Pancreas (tissue), 10 donors: ENCODE results near the gene ANXA8L1. TPM values are rescaled to one million over a fixed set of nuclear protein-coding genes. Genes with fewer than 3 reads are reported as not detected.
"Not testable (repeated sequence)": the region's sequence is repeated elsewhere in the genome, so short reads cannot be mapped to it uniquely, and the experiment has no call there.

ENCODE experiments used
- ATAC-seq, 4 donors: fragments of 200-7000 bp; cut with Tn5 transposase; one replicate each; pipeline versions ENCODE4 v1.8.0 to v1.9.1; 2020; ENCODE audit warnings: mild to moderate bottlenecking in 4 of 4, moderate library complexity in 4 of 4
- DNase-seq, 6 donors: peaks; one replicate each; pipeline ENCODE4 v3.0.0-alpha.2; 2020
- FAIRE-seq: peaks from 2 replicates; lab custom pipeline; 2012; peaks lifted over from hg19 to GRCh38; lab: Jason Lieb, UNC
- H3K27ac ChIP-seq, 4 donors: fragments of 200-600 bp; sonication (generic); 1 replicate in 3 of 4; 2 replicates in 1 of 4; pipeline versions ENCODE4 v1.5.0 to v1.8.0; 2020
- H3K27me3 ChIP-seq, 4 donors: fragments of 200-600 bp; one replicate each; pipeline ENCODE4 v1.8.0; 2021
- H3K36me3 ChIP-seq, 3 donors: fragments of 200-600 bp; sonication (generic) in 1 of 3; one replicate each; pipeline versions ENCODE4 v1.5.0 to v1.8.0; 2020 to 2021
- H3K4me1 ChIP-seq, 3 donors: fragments of 200-600 bp; one replicate each; pipeline ENCODE4 v1.8.0; 2021
- H3K4me3 ChIP-seq, 4 donors: fragments of 200-600 bp; sonication (generic) in 2 of 4; one replicate each; pipeline versions ENCODE4 v1.5.0 to v1.8.0; 2020 to 2021
- H3K9me3 ChIP-seq, 4 donors: fragments of 200-600 bp; one replicate each; pipeline ENCODE4 v1.8.0; 2021
- CTCF ChIP-seq, 4 donors: fragments of 200-600 bp; sonication (generic) in 3 of 4; IDR thresholded peaks; one replicate each; pipeline versions ENCODE4 v1.5.0 to v1.8.0; 2021; ENCODE audit warnings: antibody characterized with exemption in 4 of 4
- WGBS, 2 donors: extraction: QIAGEN DNeasy Blood & Tissue Kit; methylation state at CpG; one replicate each; pipeline ENCODE4 v1.1.7; 2013; 5-methylcytosine and 5-hydroxymethylcytosine counted together
- intact Hi-C, 3 donors: fragments of 100-400 bp; cut with DNase I; formaldehyde crosslinking; loops; one replicate each; pipeline versions ENCODE4 v1.11.1 to v1.14.2; 2022
- polyA plus RNA-seq, 2 donors: library from polyadenylated mRNA; stranded (reverse); fragments of 200-250 nt; gene quantifications; one replicate each; pipeline ENCODE4 v1.2.3, GENCODE V29; 2013
- total RNA-seq, 6 donors: library from RNA; stranded (reverse); fragmentation: NEBNext Ultra II Directional in 4 of 6; extraction: Animal tissue kit (Norgen Biotek cat#: 25700) in 4 of 6; gene quantifications; one replicate each; pipeline versions ENCODE4 v1.2.1 to v1.2.4, GENCODE V29; 2021 to 2023
- donor health status: healthy with polysubstance abuse.
- donor health status: DM: no; HTN: no; CAD: no; lungs with moderate emphysema.
- donor health status: DM: no; HTN: no; CAD: no.
- donor health status: control.
- donor health status: control.
- donor health status: Bipolar disorder and iron deficiency.
- donor health status: DM: yes; HTN: yes; CAD: no.
- donor health status: DM: no; HTN: no; CAD: no.
- donor health status: DM: no; HTN: no; CAD: no.
- donor health status: DM: yes; HTN: yes; CAD: no.

ANXA8L1 gene
- total and polyA plus RNA-seq, 8 donors, result 0.12 to 1.2 (median 0.19) TPM; not detected in 5

GRCh38 chr10:46329690-46330016, 45.9 kb upstream of the ANXA8L1 start:
- 72% methylated on average over 8 of the region's 8 CpGs for WGBS, 2 donors
- FAIRE-seq (no peak), DNase-seq (peak in 1 of 6 donors; percentile 38), ATAC-seq (no peak)
- H3K9me3 ChIP-seq, result no peaks in the 10 kb centered on the region
- no peaks in the 10 kb centered on the region for H3K4me1 ChIP-seq
- no peak for TF ChIP-seq CTCF (IDR thresholded peaks at IDR 0.05)
- H3K27ac ChIP-seq, result no peak overlapping the region
- H3K36me3 ChIP-seq, result no peaks in the 10 kb centered on the region
- intact Hi-C loops, result no loop called here
- H3K27me3 ChIP-seq, result no peaks in the 10 kb centered on the region
- H3K4me3 ChIP-seq, result no peak overlapping the region

DNA sequence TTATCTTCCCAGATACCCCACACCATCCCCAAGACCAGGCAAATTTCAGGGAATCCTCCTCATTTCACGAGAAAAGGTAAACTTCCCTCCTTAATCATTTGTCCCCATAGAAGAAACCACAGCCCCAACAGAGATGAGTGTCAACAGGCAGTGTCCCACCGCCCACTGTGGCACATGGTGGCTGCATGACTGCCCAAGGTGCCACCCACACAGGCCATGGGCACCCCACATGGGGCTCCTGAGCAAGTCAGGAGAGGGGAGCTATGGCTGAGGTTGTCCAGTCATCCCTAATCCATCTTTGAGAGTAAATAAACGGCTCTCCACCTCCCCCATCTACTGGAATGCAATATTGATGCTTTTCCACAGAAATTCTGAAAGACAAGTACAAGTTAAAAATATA, 44.7 kb upstream of the ANXA8L1 start:
- no peak for FAIRE-seq
- TF ChIP-seq CTCF (IDR thresholded peaks at IDR 0.05), result no peak
- Histone ChIP-seq H3K9me3 (no peaks in the 10 kb centered on the region), H3K27ac (no peak overlapping the region), H3K4me1 (no peaks in the 10 kb centered on the region), H3K4me3 (no peak overlapping the region), H3K27me3 (no peaks in the 10 kb centered on the region), H3K36me3 (no peaks in the 10 kb centered on the region)
- intact Hi-C loops, result no loop called here
- WGBS, 2 donors, result 54 to 56% methylated on average over 3 of the region's 3 CpGs
- DNase-seq, result peak in 1 of 6 donors; percentile 20
- ATAC-seq, result no peak

GRCh38 chr10:46365484-46365883, 10.1 kb upstream of the ANXA8L1 start:
- ATAC-seq, intact Hi-C loops, DNase-seq, H3K27ac ChIP-seq, H3K36me3 ChIP-seq, H3K27me3 ChIP-seq, FAIRE-seq, H3K9me3 ChIP-seq, H3K4me3 ChIP-seq, H3K4me1 ChIP-seq: not testable (repeated sequence)
- 63 to 86% methylated on average over 3 of the region's 4 CpGs for whole genome bisulfite sequencing, 2 donors

DNA sequence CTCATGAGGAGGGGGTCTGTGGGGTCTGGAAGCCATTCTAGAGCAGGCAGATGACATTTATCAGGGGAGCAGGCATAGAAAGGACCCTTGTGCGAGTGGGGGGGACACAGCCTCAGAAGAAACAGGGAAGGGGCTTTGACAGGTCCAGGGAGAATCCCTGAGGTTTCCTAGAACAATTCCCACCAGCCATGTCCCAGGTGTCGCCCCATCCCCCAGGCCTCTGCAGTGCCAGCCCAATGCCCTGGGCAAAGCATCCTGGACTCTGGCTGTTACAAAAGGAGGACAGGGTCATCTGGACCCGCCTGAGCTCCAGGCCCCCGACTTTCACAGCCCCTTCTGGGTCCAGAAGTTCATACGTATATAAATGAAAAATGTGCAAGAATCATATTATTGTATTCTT, 8.4 kb upstream of the ANXA8L1 start:
- H3K4me3 ChIP-seq, H3K36me3 ChIP-seq, FAIRE-seq, ATAC-seq, H3K4me1 ChIP-seq, DNase-seq, H3K27me3 ChIP-seq, intact Hi-C loops, H3K27ac ChIP-seq, H3K9me3 ChIP-seq: not testable (repeated sequence)
- WGBS, 2 donors, result 91% methylated on average over 2 of the region's 5 CpGs; no CpG with 5 or more reads in 1 of the 2 donors

DNA sequence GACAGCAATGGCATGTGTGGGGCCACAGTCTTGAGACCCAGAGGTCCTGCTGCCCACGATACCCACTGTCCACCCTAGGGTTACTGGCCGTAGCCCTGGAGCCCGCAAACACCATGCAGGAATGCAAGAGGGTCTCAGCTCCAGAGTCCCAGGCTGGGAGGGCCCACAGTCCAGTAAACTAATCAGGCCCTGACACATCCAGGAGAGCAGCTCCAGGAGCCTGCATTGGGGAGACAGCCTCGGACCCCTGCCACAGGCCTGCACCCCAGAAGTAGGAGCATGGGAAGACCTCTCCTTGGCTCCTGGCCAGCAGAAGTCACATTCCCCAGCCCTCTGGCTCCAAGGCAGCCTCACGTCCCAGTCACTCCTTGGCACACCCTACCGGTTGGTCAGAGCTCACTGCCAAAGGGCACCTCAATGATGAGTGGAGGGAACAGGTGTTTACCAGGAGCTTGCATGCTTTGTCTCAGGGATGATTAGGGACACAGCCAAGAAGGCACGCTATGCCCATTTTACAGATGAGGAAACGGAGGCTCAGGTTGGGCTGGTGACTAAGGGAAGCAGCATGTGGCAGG, 7.8 kb upstream of the ANXA8L1 start:
- H3K36me3 ChIP-seq, H3K4me3 ChIP-seq, H3K4me1 ChIP-seq, ATAC-seq, intact Hi-C loops, H3K9me3 ChIP-seq, FAIRE-seq, H3K27me3 ChIP-seq, H3K27ac ChIP-seq: not testable (repeated sequence)
- WGBS, 2 donors, result 68 to 76% methylated on average over 3 to 6 of the region's 8 CpGs
- peak in 1 of 6 donors; percentile 13 for DNase-seq

- H3K27ac ChIP-seq, DNase-seq, H3K4me1 ChIP-seq, H3K27me3 ChIP-seq, intact Hi-C loops, H3K36me3 ChIP-seq, ATAC-seq, H3K4me3 ChIP-seq, H3K9me3 ChIP-seq, FAIRE-seq: not testable (repeated sequence)
- whole genome bisulfite sequencing, 2 donors, result 92 to 95% methylated on average over 8 to 10 of the region's 11 CpGs
Measured at GRCh38 chr10:46368956-46369355, 6.6 kb upstream of the ANXA8L1 start.

DNA sequence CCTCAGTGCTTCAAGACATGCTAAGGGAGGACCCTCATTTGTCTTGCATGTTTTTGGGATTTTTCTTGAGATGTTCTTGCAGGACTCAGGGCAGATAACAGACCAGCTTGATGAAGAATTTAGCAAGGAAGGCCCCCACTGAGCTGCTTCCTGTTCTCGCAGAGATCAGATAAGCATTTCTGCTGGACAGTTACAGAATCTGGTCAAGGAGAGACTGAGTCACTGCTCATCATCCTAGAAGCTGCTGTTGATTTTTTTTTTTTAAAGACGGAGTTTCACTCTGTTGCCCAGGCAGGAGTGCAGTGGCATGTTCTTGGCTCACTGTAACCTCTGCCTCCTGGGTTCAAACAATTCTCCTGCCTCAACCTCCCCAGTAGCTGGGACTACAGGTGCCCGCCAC, 1.2 kb upstream of the ANXA8L1 start:
- H3K36me3 ChIP-seq, ATAC-seq, intact Hi-C loops, H3K4me1 ChIP-seq, H3K27ac ChIP-seq, H3K4me3 ChIP-seq, DNase-seq, H3K27me3 ChIP-seq, H3K9me3 ChIP-seq, FAIRE-seq: not testable (repeated sequence)
- 80 to 83% methylated on average over 2 of the region's 3 CpGs for WGBS, 2 donors

GRCh38 chr10:46377022-46377421, 1.4 kb downstream of the ANXA8L1 start:
- H3K4me3 ChIP-seq, H3K36me3 ChIP-seq, intact Hi-C loops, H3K27ac ChIP-seq, H3K9me3 ChIP-seq, DNase-seq, FAIRE-seq, H3K4me1 ChIP-seq, H3K27me3 ChIP-seq: not testable (repeated sequence)
- no CpG with 5 or more reads among the region's 1 CpG for WGBS, 2 donors
- ATAC-seq, result peak in 2 of 4 donors; percentile 36 to 60

- H3K9me3 ChIP-seq, result not testable (repeated sequence)
Measured at GRCh38 chr10:46377651-46378050, 2.1 kb downstream of the ANXA8L1 start.

DNA sequence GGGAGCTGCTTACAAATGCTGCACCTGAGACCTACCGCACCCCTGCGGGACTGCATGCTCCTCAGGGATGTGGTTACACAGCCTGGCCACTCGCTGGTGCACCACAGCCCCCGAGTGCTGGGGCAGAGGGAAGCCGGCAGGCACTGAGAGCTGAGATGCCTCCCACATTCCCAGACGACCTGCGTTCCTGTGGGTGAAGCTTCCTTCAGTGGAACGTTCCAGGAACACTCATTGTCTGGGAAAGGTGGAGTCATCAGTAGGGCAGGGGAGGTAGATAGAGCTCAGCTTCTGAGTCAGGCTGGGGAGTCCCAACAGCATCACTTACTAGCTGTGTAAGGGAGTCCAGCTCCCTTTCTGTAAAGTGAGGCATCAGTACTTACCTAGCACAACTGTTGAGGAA, 2.5 kb downstream of the ANXA8L1 start:
- H3K4me3 ChIP-seq, H3K27me3 ChIP-seq, H3K9me3 ChIP-seq, H3K27ac ChIP-seq, H3K36me3 ChIP-seq, DNase-seq, H3K4me1 ChIP-seq, FAIRE-seq, intact Hi-C loops: not testable (repeated sequence)
- ATAC-seq, result peak in 3 of 4 donors; percentile 9 to 70 (median 62)
- WGBS, 2 donors, result 44% methylated on average over 6 of the region's 8 CpGs; no CpG with 5 or more reads in 1 of the 2 donors

More at GRCh38 chr10:46377651-46378050, 2.1 kb downstream of the ANXA8L1 start:
- FAIRE-seq, H3K4me1 ChIP-seq, H3K27ac ChIP-seq, DNase-seq, H3K36me3 ChIP-seq, H3K4me3 ChIP-seq, intact Hi-C loops, H3K27me3 ChIP-seq: not testable (repeated sequence)
- peak in 3 of 4 donors; percentile 22 to 67 (median 62) for ATAC-seq
- WGBS, 2 donors, result 73% methylated on average over 1 of the region's 4 CpGs; no CpG with 5 or more reads in 1 of the 2 donors
